HG03442 (cell line): ENCODE measurements around the gene CLDN3.

Source experiments
- ATAC-seq: cut with Tn5 transposase; IDR thresholded peaks from one replicate; pipeline ENCODE4 v1.9.1; 2021; ENCODE audit warnings: mild to moderate bottlenecking, moderate library complexity; ENCODE audit not compliant: unreplicated experiment

CLDN3 gene

GRCh38 chr7:73770860-73771670 is 995 bp upstream of the CLDN3 start:
- no peak for ATAC-seq

DNA sequence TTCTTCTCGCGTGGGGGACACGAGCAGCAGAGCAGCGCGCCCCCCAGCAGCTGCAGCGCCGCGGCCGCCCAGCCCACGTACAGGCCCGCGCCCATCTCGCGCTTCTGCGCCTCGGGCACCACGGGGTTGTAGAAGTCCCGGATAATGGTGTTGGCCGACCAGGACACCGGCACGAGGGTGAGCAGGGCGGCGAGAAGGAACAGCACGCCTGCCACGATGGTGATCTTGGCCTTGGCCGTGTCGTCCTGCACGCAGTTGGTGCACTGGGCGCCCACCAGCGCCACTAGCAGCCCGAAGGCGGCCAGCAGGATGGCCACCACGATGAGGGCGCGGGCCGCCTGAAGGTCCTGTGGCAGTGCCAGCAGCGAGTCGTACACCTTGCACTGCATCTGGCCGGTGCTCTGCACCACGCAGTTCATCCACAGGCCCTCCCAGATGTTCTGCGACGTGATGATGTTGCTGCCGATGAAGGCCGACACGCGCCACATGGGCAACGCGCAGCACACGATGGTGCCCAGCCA is 529 bp downstream of the CLDN3 start:
- ATAC-seq: no peak

DNA sequence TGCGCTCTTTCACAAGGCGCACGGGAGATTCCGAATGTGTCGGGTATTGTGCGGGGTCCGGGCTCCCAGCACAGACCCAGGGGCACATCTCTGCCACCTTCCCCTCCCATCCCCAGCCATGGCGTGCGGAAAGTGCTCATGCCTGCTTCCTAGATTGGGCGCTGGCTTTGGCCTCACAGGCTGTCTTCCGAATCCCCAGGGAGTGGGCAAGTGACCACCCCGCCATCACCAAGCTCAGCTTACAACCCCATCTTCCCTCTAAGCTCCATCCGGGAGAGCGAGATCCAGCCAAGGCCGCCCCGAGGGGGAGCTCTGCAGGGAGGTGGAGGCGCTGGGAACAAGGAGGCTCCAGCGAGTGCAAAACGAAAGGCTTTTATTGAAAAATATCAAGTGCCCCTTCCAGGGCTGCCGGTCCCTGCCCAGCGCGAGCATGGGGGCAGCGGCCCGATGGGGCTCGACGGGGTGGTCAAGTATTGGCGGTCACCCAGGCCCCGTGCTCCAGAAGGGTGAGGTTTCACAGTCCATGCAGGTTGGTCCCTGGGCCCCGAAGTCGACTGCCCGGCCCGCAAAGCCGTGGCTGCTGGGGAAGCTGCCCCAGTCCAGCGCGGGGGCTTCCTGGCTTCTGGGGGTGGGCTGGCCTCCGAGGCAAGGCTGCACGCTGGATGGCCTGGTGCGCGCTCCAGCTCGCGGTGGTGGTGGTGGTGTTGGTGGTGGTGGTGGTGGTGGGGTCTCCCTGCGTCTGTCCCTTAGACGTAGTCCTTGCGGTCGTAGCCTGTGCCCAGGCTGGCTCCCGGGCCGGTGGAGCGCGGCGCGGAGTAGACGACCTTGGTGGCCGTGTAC is 1.2 kb downstream of the CLDN3 start:
- no peak for ATAC-seq

- ATAC-seq: no peak
Measured at GRCh38 chr7:73766556-73767229, 3.4 kb downstream of the CLDN3 start.

GRCh38 chr7:73762659-73762999 is 7.4 kb downstream of the CLDN3 start:
- no peak for ATAC-seq

GRCh38 chr7:73761854-73762658 is 8.0 kb downstream of the CLDN3 start:
- no peak for ATAC-seq

GRCh38 chr7:73758581-73759138 is 11.4 kb downstream of the CLDN3 start:
- no peak for ATAC-seq

GRCh38 chr7:73749931-73750776 is 19.9 kb downstream of the CLDN3 start:
- no peak for ATAC-seq

DNA sequence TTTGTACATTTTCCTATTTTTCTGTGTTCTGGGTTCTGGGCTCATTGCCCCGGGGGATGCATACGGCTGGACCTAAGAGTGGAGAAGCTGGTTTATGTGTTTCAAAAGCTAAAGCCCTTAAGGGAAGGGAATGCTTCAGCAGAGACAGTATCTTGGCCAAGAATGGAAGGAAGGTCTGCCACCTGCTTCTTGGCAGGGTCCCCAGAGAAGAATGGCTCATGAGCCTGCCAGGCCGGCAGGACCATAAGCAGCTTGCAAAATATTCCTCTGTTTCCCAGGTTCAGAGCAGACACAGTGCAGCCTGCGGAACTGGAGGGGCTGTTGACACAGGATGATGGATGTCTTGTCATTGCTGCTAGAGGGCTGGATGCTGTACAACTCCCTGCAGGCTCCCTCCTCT is 23.7 kb downstream of the CLDN3 start:
- ATAC-seq: no peak

DNA sequence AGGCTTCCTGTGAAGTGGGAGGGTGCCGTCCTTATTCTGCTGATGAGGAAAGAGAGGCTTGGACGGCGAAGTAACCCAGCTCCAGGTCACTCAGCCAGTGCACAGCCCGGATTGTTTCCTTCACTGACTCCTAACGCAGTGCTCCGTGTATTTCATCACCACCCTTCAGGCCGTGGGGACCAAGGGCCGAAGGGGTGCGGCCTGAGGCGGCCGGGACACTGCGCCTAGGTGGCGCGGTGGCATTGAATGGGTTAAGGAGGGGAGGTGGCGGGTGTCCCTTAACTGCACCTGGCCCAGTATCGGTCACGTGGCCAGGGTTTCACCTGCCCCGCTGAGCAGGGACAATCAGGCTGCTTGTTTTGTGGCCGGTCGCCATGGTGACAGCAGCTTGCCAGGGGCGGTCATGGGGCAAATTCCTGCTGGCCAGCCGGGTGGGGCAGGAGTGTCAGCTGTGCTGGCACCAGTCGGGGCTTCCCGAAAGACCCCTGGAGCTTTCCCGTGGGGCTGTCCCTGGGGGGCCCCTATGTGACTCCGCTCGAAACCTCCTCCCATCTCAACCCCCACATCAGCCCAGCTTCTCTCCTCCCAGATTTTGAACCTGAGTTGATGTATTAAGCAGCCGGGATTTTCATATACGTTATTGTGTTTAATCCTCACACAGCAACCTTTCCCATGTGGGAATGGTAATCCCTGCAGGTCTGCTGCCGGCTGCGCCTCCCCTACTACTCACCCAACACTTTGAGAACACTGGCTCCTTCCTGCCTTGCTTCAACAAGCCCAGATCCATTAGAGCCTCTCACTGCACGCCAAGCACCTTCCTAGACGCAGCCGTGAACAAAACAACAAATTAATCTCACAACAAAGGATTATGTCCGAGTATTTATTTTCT is 27.1 kb downstream of the CLDN3 start:
- ATAC-seq: no peak

GRCh38 chr7:73742338-73742752 is 27.7 kb downstream of the CLDN3 start:
- no peak for ATAC-seq

GRCh38 chr7:73741600-73741999 is 28.5 kb downstream of the CLDN3 start:
- ATAC-seq: no peak

DNA sequence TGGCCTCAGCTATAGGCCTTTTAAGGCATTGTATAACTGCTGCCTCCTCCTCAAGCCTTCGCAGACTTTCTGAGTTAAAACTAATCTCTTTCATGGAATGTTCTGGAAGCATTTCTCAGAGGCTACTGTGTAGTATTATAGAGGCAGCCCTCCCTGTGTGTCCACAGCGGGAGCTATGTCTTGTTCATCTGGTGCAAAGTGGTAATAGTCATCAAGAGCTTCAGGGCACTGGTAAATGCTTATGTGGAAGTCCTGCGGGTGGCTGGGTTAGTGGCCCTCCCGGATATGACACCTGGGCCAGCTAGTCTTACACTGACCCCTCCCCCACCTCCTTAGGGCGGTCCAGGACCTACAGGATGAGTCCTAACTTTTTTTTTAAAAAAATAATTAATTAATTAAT is 29.3 kb downstream of the CLDN3 start:
- ATAC-seq: no peak

- ATAC-seq: no peak
Measured at GRCh38 chr7:73740212-73740611, 29.9 kb downstream of the CLDN3 start.

- ATAC-seq: no peak
Measured at GRCh38 chr7:73739387-73739767, 30.7 kb downstream of the CLDN3 start.

DNA sequence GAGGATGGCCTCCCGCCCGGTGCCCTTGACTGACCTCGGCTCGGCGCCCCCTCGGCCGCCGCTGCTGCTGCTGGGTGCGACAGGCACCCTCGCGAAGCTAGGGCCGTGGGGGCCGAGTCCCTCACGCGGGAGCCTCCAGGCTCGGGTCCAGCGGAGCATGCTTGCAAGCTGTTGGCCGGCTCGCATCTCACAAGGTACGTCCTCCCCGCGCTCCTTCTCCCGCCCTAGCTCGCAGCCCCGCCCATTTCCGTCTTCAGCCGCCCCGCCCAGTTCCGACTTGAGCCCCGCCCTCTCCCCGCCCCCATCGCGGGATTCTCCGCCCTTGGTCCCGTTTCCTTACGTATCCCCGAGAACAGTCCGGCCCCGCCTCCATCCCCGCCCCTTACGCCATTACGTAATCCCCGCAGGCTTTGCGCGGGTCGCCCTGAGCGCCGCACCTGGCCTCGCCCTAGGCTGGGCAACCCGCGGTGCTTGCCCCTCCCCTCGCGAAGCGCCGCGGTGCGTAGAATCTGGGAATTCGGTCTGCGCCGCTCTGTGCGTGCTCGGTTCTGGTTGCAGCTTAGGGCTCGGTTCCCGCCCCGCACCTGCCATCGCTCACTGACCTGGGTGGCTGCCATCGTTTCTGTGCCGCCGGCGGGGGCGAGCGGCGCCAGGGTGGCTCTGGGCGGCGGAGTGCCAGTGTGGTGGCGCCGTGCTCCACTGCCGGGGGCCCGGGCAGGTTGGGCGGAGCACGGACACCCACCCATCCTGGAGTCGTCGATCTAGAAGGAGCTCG is 31.3 kb downstream of the CLDN3 start, which contains the start of gene ABHD11:
Gene ABHD11 (minus strand): TSS at position 191 of the 775 bp plus-strand sequence. CDS start 32 bp downstream, at position 159.
- peak; percentile 80 for ATAC-seq

- ATAC-seq: peak; percentile 4
Measured at GRCh38 chr7:73738220-73738611, 31.9 kb downstream of the CLDN3 start.
